ENCODE measurements around the gene NR2F1. TPM values are rescaled to one million over a fixed set of nuclear protein-coding genes. Genes with fewer than 3 reads are reported as not detected.

Gene NR2F1
- total RNA-seq, 6 experiments from 2014 or later: 5.3 to 12.1 (median 9.4) TPM

DNA sequence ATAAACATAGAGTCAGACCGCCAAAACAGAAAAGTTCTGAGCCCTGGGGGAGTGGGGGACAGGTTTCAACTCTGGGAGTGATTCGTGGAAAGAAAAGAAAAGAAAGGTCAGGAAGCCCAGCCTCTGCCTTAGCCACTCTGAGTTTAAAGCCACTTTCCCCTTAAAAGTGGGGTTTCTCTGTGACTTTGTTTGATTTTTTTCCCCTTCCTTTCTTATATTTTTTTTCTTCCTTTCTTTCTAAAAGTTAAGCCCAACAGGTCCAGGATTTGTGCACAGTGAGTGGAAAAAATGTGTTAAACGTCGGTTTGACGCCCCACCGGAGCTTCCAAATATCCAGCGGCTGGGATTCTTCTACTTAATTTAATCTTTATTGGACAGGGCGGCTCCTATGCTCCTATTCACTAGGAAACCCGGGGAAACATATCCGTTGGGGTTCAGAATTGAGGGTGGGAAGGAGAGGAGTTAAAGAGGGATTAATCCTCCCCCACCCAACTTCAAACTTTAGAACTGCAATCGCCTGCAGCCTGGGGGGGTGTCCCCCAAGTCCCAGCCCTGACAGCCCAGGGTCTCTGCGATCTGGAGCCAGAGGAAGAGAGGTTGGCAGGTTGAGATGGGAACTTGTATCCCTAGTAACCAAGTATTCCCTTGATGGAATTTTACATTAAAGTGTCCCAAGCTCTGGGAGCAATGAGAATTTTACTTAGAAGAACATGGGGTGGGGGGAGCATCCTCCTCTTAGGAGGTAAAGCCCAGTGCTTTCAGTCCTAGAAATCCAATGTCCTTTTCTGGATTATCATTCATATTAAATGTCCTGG is 8.3 kb upstream of the NR2F1 start:
- WGBS (ENCODE audit: insufficient coverage, low coverage, low lambda C conversion rate, missing lambda C conversion rate): 40% methylated on average over 12 of the region's 12 CpGs
- Histone ChIP-seq H3K4me3 (no peak overlapping the region), H3K27me3 (peaks cover 0 to 19% of the 10 kb centered on the region in 2 donors)

DNA sequence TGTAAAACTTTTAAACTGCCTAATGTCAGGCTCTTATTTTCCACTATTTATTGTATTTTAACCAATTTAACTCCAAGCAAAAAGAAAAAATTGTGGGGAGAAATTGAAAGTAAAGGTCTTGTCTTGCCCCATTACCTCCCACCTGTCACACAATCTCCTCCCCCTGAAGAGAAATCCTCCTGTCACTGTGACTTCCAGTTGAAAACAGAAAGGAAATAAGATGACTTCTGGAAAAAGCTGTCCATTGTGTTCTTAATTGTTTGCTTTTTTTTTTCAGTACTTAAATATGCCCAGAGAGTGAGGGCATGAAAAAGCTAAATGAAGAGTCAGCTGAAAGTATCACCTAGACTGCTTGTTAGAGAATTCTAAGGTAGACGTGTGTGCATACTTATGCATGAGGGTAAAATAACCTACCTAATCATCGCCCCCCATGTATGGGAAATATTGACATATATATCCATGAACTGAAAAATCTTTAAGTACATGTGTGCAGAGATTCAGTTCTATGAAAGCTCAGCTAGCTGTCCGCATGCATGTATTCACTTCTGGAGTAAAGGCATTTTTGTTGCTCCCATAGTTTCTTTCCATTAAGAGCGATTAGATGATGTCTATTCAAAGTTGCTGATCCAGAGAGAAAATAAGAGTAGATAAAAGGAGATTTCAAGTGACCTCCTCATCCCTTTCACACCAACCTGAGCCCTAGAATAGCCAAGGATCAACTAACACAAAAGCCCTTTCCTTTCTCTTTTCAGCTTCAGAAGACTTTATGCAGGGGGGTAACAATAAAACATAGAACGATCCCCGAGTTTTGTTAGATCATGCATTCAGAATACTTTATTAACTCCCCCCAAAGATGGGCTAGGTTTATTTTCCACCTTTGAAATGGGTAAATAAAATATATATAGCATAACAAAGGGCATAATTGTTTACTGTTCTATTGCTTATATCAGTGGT is 7.3 kb upstream of the NR2F1 start:
- WGBS (ENCODE audit: insufficient coverage, low coverage, low lambda C conversion rate, missing lambda C conversion rate): 42% methylated on average over 6 of the region's 6 CpGs
- intact Hi-C loops (cut with DNase I): no loop called here
- H3K9me3 ChIP-seq: no peaks in the 10 kb centered on the region
- no peak overlapping the region for H3K27ac ChIP-seq
- no peak overlapping the region for H3K4me3 ChIP-seq
- H3K36me3 ChIP-seq: no peaks in the 10 kb centered on the region
- TF ChIP-seq, protein P1, sequence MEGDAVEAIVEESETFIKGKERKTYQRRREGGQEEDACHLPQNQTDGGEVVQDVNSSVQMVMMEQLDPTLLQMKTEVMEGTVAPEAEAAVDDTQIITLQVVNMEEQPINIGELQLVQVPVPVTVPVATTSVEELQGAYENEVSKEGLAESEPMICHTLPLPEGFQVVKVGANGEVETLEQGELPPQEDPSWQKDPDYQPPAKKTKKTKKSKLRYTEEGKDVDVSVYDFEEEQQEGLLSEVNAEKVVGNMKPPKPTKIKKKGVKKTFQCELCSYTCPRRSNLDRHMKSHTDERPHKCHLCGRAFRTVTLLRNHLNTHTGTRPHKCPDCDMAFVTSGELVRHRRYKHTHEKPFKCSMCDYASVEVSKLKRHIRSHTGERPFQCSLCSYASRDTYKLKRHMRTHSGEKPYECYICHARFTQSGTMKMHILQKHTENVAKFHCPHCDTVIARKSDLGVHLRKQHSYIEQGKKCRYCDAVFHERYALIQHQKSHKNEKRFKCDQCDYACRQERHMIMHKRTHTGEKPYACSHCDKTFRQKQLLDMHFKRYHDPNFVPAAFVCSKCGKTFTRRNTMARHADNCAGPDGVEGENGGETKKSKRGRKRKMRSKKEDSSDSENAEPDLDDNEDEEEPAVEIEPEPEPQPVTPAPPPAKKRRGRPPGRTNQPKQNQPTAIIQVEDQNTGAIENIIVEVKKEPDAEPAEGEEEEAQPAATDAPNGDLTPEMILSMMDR (IDR thresholded peaks at IDR 0.05): no peak
- TF ChIP-seq POLR2A (IDR thresholded peaks at IDR 0.05): no peak
- DNase-seq (no peak), ATAC-seq (no peak)
- H3K4me1 ChIP-seq: peaks cover 0 to 18% (median 0%) of the 10 kb centered on the region in 4 donors
- peaks cover 0 to 11% of the 10 kb centered on the region in 2 donors for H3K27me3 ChIP-seq

More for the DNA sequence above, 8.3 kb upstream of the NR2F1 start:
- DNase-seq (no peak), ATAC-seq (no peak)
- Histone ChIP-seq H3K36me3 (no peaks in the 10 kb centered on the region), H3K4me1 (peaks cover 0 to 10% (median 0%) of the 10 kb centered on the region in 4 donors), H3K27ac (no peak overlapping the region), H3K9me3 (no peaks in the 10 kb centered on the region)
- intact Hi-C loops (cut with DNase I): no loop called here
- no peak for TF ChIP-seq POLR2A (IDR thresholded peaks at IDR 0.05)
- TF ChIP-seq, protein P1 (IDR thresholded peaks at IDR 0.05): no peak

DNA sequence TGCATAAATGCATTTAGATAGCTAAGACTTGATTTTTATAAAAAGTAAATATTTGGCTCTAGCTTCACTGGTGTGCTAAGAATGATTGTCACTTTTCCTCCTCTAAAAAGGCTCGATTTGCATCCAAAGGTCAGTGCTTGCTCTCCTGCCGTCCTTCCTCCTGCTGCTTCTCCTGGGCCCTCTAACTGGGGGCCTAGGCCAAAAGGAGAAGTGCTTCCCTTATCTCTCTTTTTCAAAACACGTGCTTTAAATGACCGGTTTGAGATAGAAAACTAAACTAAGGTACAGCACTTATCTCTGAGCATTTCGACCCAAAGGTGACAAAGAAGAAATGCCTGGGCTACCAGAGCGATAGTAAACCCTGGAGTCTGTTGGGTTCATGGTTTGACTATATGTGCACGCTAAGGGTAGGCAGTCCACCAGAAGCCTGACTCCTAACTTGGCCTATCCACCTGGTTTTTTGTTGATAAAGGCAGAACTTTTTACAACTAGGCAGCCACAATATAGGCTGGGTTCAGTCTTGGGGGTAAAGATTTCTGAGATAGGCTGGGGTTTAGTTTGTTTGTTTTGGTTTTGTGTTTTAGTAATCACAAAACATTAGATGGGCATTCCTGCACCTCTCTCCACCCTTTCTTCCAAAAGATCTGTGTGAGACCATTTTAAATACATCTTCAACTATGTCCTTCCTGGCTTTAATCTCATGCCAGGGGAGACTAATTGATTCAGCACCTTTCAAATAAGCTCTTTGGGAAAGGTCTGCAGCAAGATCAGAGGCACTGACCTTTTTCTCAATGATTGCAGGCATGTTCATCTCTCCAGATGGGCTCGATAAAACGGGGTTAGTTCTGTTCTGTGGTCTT is 5.8 kb upstream of the NR2F1 start:
- WGBS (ENCODE audit: insufficient coverage, low coverage, low lambda C conversion rate, missing lambda C conversion rate): 30% methylated on average over 9 of the region's 9 CpGs
- Histone ChIP-seq H3K4me1 (peaks cover 0 to 17% (median 0%) of the 10 kb centered on the region in 4 donors), H3K36me3 (no peaks in the 10 kb centered on the region), H3K4me3 (no peak overlapping the region), H3K27me3 (peaks cover 0 to 7% of the 10 kb centered on the region in 2 donors), H3K9me3 (no peaks in the 10 kb centered on the region), H3K27ac (peak overlapping the region; percentile 80 to 86 (median 83))
- DNase-seq (no peak), ATAC-seq (no peak)
- intact Hi-C loops (cut with DNase I): no loop called here
- TF ChIP-seq POLR2A (IDR thresholded peaks at IDR 0.05): no peak
- TF ChIP-seq, protein P1 (IDR thresholded peaks at IDR 0.05): no peak
